ENCODE measurements around the gene POLR2B. TPM values are rescaled to one million over a fixed set of nuclear protein-coding genes. Genes with fewer than 3 reads are reported as not detected.
A peak's percentile ranks its signal among the peaks of the same experiment; 100 is the strongest.

Gene POLR2B
- total RNA-seq, 2 donors from 2014 or later = 106 to 112 TPM

DNA sequence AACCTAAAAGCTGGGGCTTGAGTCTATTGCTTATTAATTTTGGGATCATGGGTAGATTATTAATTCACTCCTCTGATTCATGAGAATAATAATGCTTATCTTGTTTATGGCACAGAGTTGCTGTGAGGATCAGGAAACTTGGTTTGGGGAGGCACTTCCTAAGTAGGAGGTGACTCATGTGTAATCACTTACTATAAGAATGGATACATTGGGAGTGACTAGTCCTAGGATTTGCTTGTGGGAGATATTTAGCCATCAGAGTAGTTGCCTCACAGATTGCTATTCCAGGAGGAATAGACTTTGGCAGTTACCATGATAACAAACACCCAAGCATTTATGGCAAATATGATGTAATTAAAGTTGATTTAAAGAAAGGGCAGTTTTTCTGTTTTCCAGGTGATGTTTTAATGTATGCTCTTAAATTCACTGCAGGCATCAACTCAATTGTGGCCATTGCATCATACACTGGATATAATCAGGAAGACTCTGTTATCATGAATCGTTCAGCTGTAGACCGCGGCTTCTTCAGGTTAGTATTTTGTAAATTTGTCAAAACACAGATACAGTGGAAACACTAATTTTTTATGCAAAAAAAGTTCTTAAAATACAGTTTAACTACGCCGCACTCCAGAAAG lies 41.9 kb downstream of the POLR2B start:
- H3K36me3 Mint-ChIP-seq (ENCODE audit: low read depth) = peaks cover 84% of the 10 kb centered on the region
- no peak overlapping the region for H3K4me3 ChIP-seq (ENCODE audit: low read length)
- no peak for TF ChIP-seq CTCF (conservative IDR thresholded peaks at IDR 0.05)
- H3K27ac ChIP-seq (ENCODE audit: low read depth, low read length) = no peak overlapping the region
- peaks cover 92% of the 10 kb centered on the region for H3K36me3 ChIP-seq (ENCODE audit: control insufficient read depth, insufficient read depth, low read length)
- no peaks in the 10 kb centered on the region for H3K4me1 Mint-ChIP-seq
- H3K4me3 Mint-ChIP-seq = no peak overlapping the region
- no peaks in the 10 kb centered on the region for H3K4me1 ChIP-seq (ENCODE audit: control insufficient read depth, insufficient read depth, low read length)
- H3K27me3 Mint-ChIP-seq (ENCODE audit: insufficient read depth) = no peaks in the 10 kb centered on the region
- WGBS, 2 experiments (ENCODE audit: insufficient coverage in 1 of 2, insufficient read length in 1 of 2) = 78% methylated on average over 5 of the region's 5 CpGs; no CpG with 5 or more reads in 1 of the 2 experiments
- no peak overlapping the region for H3K9ac ChIP-seq (ENCODE audit: extremely low read depth, low read length, poor library complexity, severe bottlenecking)
- H3K9me3 ChIP-seq (ENCODE audit: control insufficient read depth, low read length) = no peaks in the 10 kb centered on the region
- H3K9me3 Mint-ChIP-seq = no peaks in the 10 kb centered on the region
- peak overlapping the region; percentile 41 for H3K27ac Mint-ChIP-seq
- no peak for DNase-seq
- H3K27me3 ChIP-seq (ENCODE audit: control insufficient read depth, insufficient read depth, low read length, poor library complexity, severe bottlenecking) = no peaks in the 10 kb centered on the region

DNA sequence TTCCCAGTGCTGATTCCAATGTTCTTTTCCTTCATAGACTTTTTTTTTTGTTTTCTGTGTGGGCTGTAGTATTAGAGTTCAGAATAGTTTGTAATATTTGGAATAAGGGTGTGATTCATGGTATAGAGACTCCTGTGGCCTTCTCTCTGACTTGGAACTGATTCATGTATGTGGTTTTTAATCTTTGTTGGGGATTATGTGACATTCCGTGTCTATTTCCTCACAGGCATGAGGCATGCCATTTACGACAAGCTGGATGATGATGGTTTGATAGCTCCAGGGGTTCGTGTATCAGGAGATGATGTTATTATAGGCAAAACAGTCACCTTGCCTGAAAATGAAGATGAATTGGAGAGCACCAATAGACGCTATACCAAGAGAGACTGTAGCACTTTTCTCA lies 44.4 kb downstream of the POLR2B start:
- Mint-ChIP-seq H3K36me3 (ENCODE audit: low read depth) (peaks cover 87% of the 10 kb centered on the region), H3K9me3 (no peaks in the 10 kb centered on the region), H3K27ac (no peak overlapping the region), H3K4me3 (no peak overlapping the region), H3K4me1 (no peaks in the 10 kb centered on the region), H3K27me3 (ENCODE audit: insufficient read depth) (no peaks in the 10 kb centered on the region)
- DNase-seq = no peak
- Histone ChIP-seq H3K4me3 (ENCODE audit: low read length) (no peak overlapping the region), H3K27me3 (ENCODE audit: control insufficient read depth, insufficient read depth, low read length, poor library complexity, severe bottlenecking) (no peaks in the 10 kb centered on the region), H3K9me3 (ENCODE audit: control insufficient read depth, low read length) (no peaks in the 10 kb centered on the region), H3K9ac (ENCODE audit: extremely low read depth, low read length, poor library complexity, severe bottlenecking) (no peak overlapping the region), H3K36me3 (ENCODE audit: control insufficient read depth, insufficient read depth, low read length) (peaks cover 91% of the 10 kb centered on the region), H3K4me1 (ENCODE audit: control insufficient read depth, insufficient read depth, low read length) (no peaks in the 10 kb centered on the region), H3K27ac (ENCODE audit: low read depth, low read length) (no peak overlapping the region)
- TF ChIP-seq CTCF (conservative IDR thresholded peaks at IDR 0.05) = no peak
- WGBS, 2 experiments (ENCODE audit: insufficient coverage in 1 of 2, insufficient read length in 1 of 2) = 89 to 98% methylated on average over 4 of the region's 4 CpGs

DNA sequence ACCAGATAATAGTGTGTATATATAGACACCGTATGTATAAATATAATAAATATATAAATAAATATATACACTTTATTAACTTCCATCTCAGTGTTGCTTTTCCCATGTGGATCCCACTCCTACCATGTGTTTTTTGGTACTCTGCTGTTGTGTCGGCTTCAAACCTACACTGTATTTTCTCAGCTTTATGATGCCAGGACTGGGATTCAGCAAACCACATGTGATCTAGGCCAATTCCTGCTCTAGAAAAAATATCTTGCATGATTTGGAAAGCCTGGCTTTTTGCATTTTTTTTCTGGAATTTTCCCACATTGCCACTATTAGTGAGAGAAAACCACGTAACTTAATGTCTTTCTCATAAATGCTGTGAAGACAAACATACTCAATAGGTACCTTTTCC lies 55.8 kb downstream of the POLR2B start:
- H3K4me3 Mint-ChIP-seq = no peak overlapping the region
- H3K4me1 Mint-ChIP-seq = peaks cover 4% of the 10 kb centered on the region
- H3K27me3 ChIP-seq (ENCODE audit: control insufficient read depth, insufficient read depth, low read length, poor library complexity, severe bottlenecking) = no peaks in the 10 kb centered on the region
- H3K27ac Mint-ChIP-seq = no peak overlapping the region
- no peak overlapping the region for H3K27ac ChIP-seq (ENCODE audit: low read depth, low read length)
- H3K27me3 Mint-ChIP-seq (ENCODE audit: insufficient read depth) = peaks cover 2% of the 10 kb centered on the region
- no peaks in the 10 kb centered on the region for H3K9me3 ChIP-seq (ENCODE audit: control insufficient read depth, low read length)
- no peaks in the 10 kb centered on the region for H3K9me3 Mint-ChIP-seq
- H3K4me1 ChIP-seq (ENCODE audit: control insufficient read depth, insufficient read depth, low read length) = no peaks in the 10 kb centered on the region
- H3K4me3 ChIP-seq (ENCODE audit: low read length) = no peak overlapping the region
- WGBS, 2 experiments (ENCODE audit: insufficient coverage in 1 of 2, insufficient read length in 1 of 2) = 95 to 98% methylated on average over 2 of the region's 3 CpGs
- no peak overlapping the region for H3K9ac ChIP-seq (ENCODE audit: extremely low read depth, low read length, poor library complexity, severe bottlenecking)
- TF ChIP-seq CTCF (conservative IDR thresholded peaks at IDR 0.05) = no peak
- H3K36me3 Mint-ChIP-seq (ENCODE audit: low read depth) = peaks cover 15% of the 10 kb centered on the region
- peaks cover 35% of the 10 kb centered on the region for H3K36me3 ChIP-seq (ENCODE audit: control insufficient read depth, insufficient read depth, low read length)
- DNase-seq = no peak
